K562 (cell line): ENCODE results near the gene FUCA1. TPM values are rescaled to one million over a fixed set of nuclear protein-coding genes. Genes with fewer than 3 reads are reported as not detected.

Experiments used
- ATAC-seq: fragments of 200-7000 bp; cut with Tn5 transposase; 3 replicates; pipeline ENCODE4 v1.9.1; 2020; ENCODE audit warnings: moderate library complexity
- BruUV-seq: library from RNA; stranded (reverse); fragments of 400-500 nt; replicated peaks from 2 replicates; lab custom pipeline; 2021; lab: Mats Ljungman, UMichigan
- CTCF ChIA-PET: fragments of 300-600 bp; formaldehyde crosslinking; extraction: SDS; loops from one replicate; lab custom pipeline; 2021; ENCODE audit warnings: low intra/inter-chr PET ratio; lab: Yijun Ruan, JAX
- POLR2A ChIA-PET: fragments of 300-600, 350-650 bp; sonication (Branson Sonifier 250); formaldehyde crosslinking; extraction: SDS; loops from one replicate; lab custom pipeline; 2021; ENCODE audit warnings: antibody characterized with exemption, inconsistent platforms; lab: Yijun Ruan, JAX
- DNase-seq, 4 experiments: peaks; one replicate each; pipeline versions ENCODE4 v3.0.0 to v3.0.0-alpha.2; 2011 to 2018; ENCODE audit warnings: low spot score in 3 of 4, mixed read lengths in 3 of 4; ENCODE audit errors: extremely low read depth in 1 of 4
- FAIRE-seq: peaks from 2 replicates; lab custom pipeline; 2011; peaks lifted over from hg19 to GRCh38; lab: Jason Lieb, UNC
- H2AFZ ChIP-seq: 2 replicates; pipeline ENCODE4 v1.6.0; 2011; ENCODE audit warnings: low read depth, low read length, control low read depth, inconsistent platforms
- H3K27ac ChIP-seq: fragments of 200-600 bp; 3 replicates; pipeline ENCODE4 v1.8.0; 2011; ENCODE audit warnings: low read depth, mild to moderate bottlenecking, control low read depth, inconsistent platforms, low read length, moderate library complexity, mixed read lengths; ENCODE audit errors: extremely low read depth
- H3K27me3 ChIP-seq, 2 experiments: fragments of 300-600 bp in 1 of 2; 2 replicates in 1 of 2; 3 replicates in 1 of 2; pipeline versions ENCODE4 v1.6.0 to v1.8.0; 2011; ENCODE audit warnings: inconsistent platforms in 2 of 2, low read length in 2 of 2, mild to moderate bottlenecking in 1 of 2, mixed read lengths in 1 of 2, moderate library complexity in 1 of 2; ENCODE audit not compliant: control insufficient read depth in 2 of 2, insufficient read depth in 2 of 2
- H3K36me3 ChIP-seq: fragments of 300-600 bp; 3 replicates; pipeline ENCODE4 v1.8.0; 2011; ENCODE audit warnings: mild to moderate bottlenecking, low read length, inconsistent platforms; ENCODE audit not compliant: control insufficient read depth, insufficient read depth
- H3K4me1 ChIP-seq, 2 experiments: fragments of 200-600 bp in 1 of 2; replicated peaks in 1 of 2; 2 replicates in 1 of 2; 3 replicates in 1 of 2; pipeline versions ENCODE4 v1.5.1 to v1.8.0; 2011; ENCODE audit warnings: inconsistent platforms in 2 of 2, low read length in 2 of 2, mild to moderate bottlenecking in 1 of 2, mixed read lengths in 1 of 2, moderate library complexity in 1 of 2; ENCODE audit not compliant: control insufficient read depth in 2 of 2, insufficient read depth in 2 of 2
- H3K4me2 ChIP-seq: 2 replicates; pipeline ENCODE4 v1.6.1; 2011; ENCODE audit warnings: low read length, control low read depth, inconsistent platforms, mixed read lengths; ENCODE audit not compliant: insufficient read depth
- H3K4me3 ChIP-seq: fragments of 200-600 bp; sonication (generic), shearing (Covaris generic); 2 replicates; pipeline ENCODE4 v1.5.1; 2016; ENCODE audit warnings: control low read depth, inconsistent platforms
- H3K79me2 ChIP-seq: fragments of 200-600 bp; 3 replicates; pipeline ENCODE4 v1.8.0; 2011; ENCODE audit warnings: low read length, inconsistent platforms; ENCODE audit not compliant: control insufficient read depth, insufficient read depth
- H3K9ac ChIP-seq, 2 experiments: 2 replicates each; pipeline versions ENCODE4 v1.6.0 to v1.6.1; 2011; ENCODE audit warnings: low read depth in 2 of 2, low read length in 2 of 2, control low read depth in 1 of 2, inconsistent platforms in 1 of 2, mild to moderate bottlenecking in 1 of 2, mixed read lengths in 1 of 2; ENCODE audit not compliant: insufficient read depth in 1 of 2
- H3K9me1 ChIP-seq: one replicate; pipeline ENCODE4 v1.6.0; 2011; ENCODE audit warnings: inconsistent platforms, mild to moderate bottlenecking, low read length, moderate library complexity; ENCODE audit not compliant: control insufficient read depth, insufficient read depth
- H3K9me3 ChIP-seq: replicated peaks from 2 replicates; pipeline ENCODE4 v1.5.1; 2011; ENCODE audit warnings: low read depth, low read length, inconsistent platforms; ENCODE audit not compliant: control insufficient read depth, insufficient read depth
- H4K20me1 ChIP-seq: replicated peaks from 2 replicates; pipeline ENCODE4 v1.6.1; 2011; ENCODE audit warnings: low read length, inconsistent platforms, mixed read lengths; ENCODE audit not compliant: control insufficient read depth, insufficient read depth
- CREBBP ChIP-seq: IDR thresholded peaks from one replicate; pipeline ENCODE4 v1.6.1; 2012; ENCODE audit warnings: low read depth, mild to moderate bottlenecking, control low read depth, inconsistent platforms, low read length
- ERF ChIP-seq: fragments of 450-650 bp; formaldehyde crosslinking; IDR thresholded peaks from 2 replicates; pipeline ENCODE4 v1.4.0; 2020; ENCODE audit warnings: mild to moderate bottlenecking, mixed read lengths
- FOXA3 ChIP-seq, 2 experiments: fragments of 450-650 bp in 1 of 2; sonication (generic) in 1 of 2; formaldehyde crosslinking; IDR thresholded peaks in 1 of 2; conservative IDR thresholded peaks in 1 of 2; 2 replicates each; pipeline versions ENCODE4 v1.4.0 to v1.8.0; 2020 to 2022; ENCODE audit warnings: mild to moderate bottlenecking in 2 of 2, missing genetic modification reagents in 1 of 2
- KLF1 ChIP-seq: fragments of 450-650 bp; IDR thresholded peaks from 2 replicates; pipeline ENCODE4 v1.6.1; 2016; ENCODE audit warnings: missing genetic modification characterization, missing compliant biosample characterization
- KLF10 ChIP-seq: fragments of 250-450 bp; sonication (Bioruptor Pico); IDR thresholded peaks from 2 replicates; pipeline ENCODE4 v1.6.1; 2021; ENCODE audit warnings: matching md5 sums
- NR2C2 ChIP-seq, 2 experiments: fragments of 200-800 bp in 1 of 2; sonication (Bioruptor generic) in 1 of 2; sonication (generic) in 1 of 2; formaldehyde crosslinking in 1 of 2; IDR thresholded peaks; 2 replicates each; pipeline versions ENCODE4 v1.6.1 to v1.8.0; 2016 to 2022; ENCODE audit warnings: mild to moderate bottlenecking in 1 of 2, missing compliant biosample characterization in 1 of 2, missing genetic modification characterization in 1 of 2, missing genetic modification reagents in 1 of 2
- POU5F1 ChIP-seq: fragments of 150-350 bp; IDR thresholded peaks from 2 replicates; pipeline ENCODE4 v1.6.1; 2014; ENCODE audit warnings: borderline replicate concordance, low read length, low read depth, mild to moderate bottlenecking; ENCODE audit not compliant: partially characterized antibody
- SPI1 ChIP-seq: IDR thresholded peaks from 2 replicates; pipeline ENCODE4 v1.6.1; 2011; ENCODE audit warnings: low read depth, low read length, control low read depth, borderline replicate concordance
- TCF3 ChIP-seq: sonication (generic); formaldehyde crosslinking; IDR thresholded peaks from 2 replicates; pipeline ENCODE4 v1.4.0; 2020; ENCODE audit warnings: mild to moderate bottlenecking, missing genetic modification reagents
- ZNF224 ChIP-seq: sonication (generic); formaldehyde crosslinking; IDR thresholded peaks from 2 replicates; pipeline ENCODE4 v1.8.0; 2022; ENCODE audit warnings: mild to moderate bottlenecking, missing genetic modification reagents
- ZNF764 ChIP-seq: fragments of 250-450 bp; sonication (Bioruptor Pico); IDR thresholded peaks from 2 replicates; pipeline ENCODE4 v1.4.0; 2020; ENCODE audit warnings: low read depth, mild to moderate bottlenecking, moderate library complexity
- in situ Hi-C: fragments of 300-500 bp; cut with MboI; formaldehyde crosslinking; loops from 4 replicates; pipeline ENCODE4 v1.15.0; 2018; ENCODE audit warnings: inconsistent platforms, mixed read lengths
- intact Hi-C: fragments of 100-400 bp; cut with micrococcal nuclease; formaldehyde crosslinking; loops from 2 replicates; pipeline ENCODE4 v1.14.2; 2022
- polyA plus RNA-seq, 8 experiments: library from polyadenylated mRNA; depleted of rRNA in 4 of 8; stranded (reverse) in 5 of 8; unstranded in 3 of 8; fragments of >200 nt; fragmentation: Nextera tagmentation in 2 of 8; fragmentation: Illumina TruSeq in 1 of 8; extraction: Ambion mirVana in 2 of 8; extraction: Trizol in 1 of 8; gene quantifications; 2 replicates each; pipeline versions ENCODE4 v1.2.1 to v1.2.3, GENCODE V29; 2011 to 2014; ENCODE audit warnings: inconsistent platforms in 1 of 8, missing spikeins in 1 of 8
- total RNA-seq, 7 experiments: library from RNA; depleted of rRNA in 6 of 7; stranded (reverse); fragments of >200 nt in 6 of 7; fragmentation: Illumina TruSeq in 2 of 7; extraction: Trizol in 2 of 7; gene quantifications; 2 replicates each; pipeline versions ENCODE4 v1.2.1 to v1.2.3, GENCODE V29; 2011 to 2021; ENCODE audit warnings: low replicate concordance in 1 of 7
- TF ChIP-seq, protein P1 (sequence below): sonication (generic); formaldehyde crosslinking; IDR thresholded peaks from 2 replicates; pipeline ENCODE4 v1.9.0; 2022; ENCODE audit warnings: mild to moderate bottlenecking, missing genetic modification reagents
- TF ChIP-seq, protein P2 (sequence below): fragments of 250-450 bp; sonication (Bioruptor Pico); IDR thresholded peaks from 2 replicates; pipeline ENCODE4 v1.8.0; 2021; ENCODE audit warnings: moderate library complexity, mild to moderate bottlenecking, inconsistent platforms
- TF ChIP-seq, protein P3 (sequence below): sonication (generic); IDR thresholded peaks from 2 replicates; pipeline ENCODE4 v1.6.1; 2016
- TF ChIP-seq, protein P4 (sequence below): fragments of 450-650 bp; formaldehyde crosslinking; IDR thresholded peaks from 2 replicates; pipeline ENCODE4 v1.4.0; 2022; ENCODE audit warnings: mild to moderate bottlenecking, moderate library complexity
- TF ChIP-seq, protein P5 (sequence below): fragments of 450-650 bp; IDR thresholded peaks from 2 replicates; pipeline ENCODE4 v1.6.1; 2016; ENCODE audit warnings: borderline replicate concordance

FUCA1 gene
- total and polyA plus RNA-seq, 9 of the 15 experiments (the other 6 are each of a cell fraction or from before 2014, with no cell fraction given), result 7.0 to 20.5 (median 13.5) TPM

DNA sequence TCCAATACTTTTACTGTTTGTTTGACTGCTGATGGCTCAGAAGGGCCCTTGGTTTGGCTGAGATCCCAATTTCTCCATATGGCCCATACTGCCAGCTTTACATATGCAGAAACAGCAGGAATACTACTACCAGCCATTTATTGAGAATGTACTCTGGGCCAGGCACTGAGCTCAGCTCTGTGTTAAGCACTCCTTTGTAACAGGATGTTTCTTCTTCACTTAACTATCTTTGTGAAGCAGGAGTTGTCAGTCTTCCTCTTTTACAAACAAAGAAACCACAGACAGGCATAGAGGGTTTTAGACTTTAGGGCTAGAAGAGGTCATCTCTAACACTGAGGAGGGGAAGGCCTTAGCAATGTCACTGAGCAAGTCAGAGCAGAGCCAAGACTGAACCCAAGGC lies 51.2 kb downstream of the FUCA1 start:
- peaks cover 25% of the 10 kb centered on the region; the same call in 2 of the 3 replicates for H3K36me3 ChIP-seq
- ChIA-PET POLR2A (interaction anchor here (0.7 to 1.3 kb wide), 4 partner anchors 8 to 50 kb away, joined by 3 to 4 read pairs (median 4); partner anchors contain the start of gene HMGCL), CTCF (no interaction called here)
- no peaks in the 10 kb centered on the region; a peak in 1 of 5 replicates for H3K4me1 ChIP-seq
- H4K20me1 ChIP-seq, result no peaks in the 10 kb centered on the region
- TF ChIP-seq, protein P1, sequence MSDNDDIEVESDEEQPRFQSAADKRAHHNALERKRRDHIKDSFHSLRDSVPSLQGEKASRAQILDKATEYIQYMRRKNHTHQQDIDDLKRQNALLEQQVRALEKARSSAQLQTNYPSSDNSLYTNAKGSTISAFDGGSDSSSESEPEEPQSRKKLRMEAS (CRISPR knock-in tag), result no peak
- TF ChIP-seq ZNF224 (CRISPR knock-in tag) (no peak), KLF1 (tag) (no peak), CREBBP (no peak), ZNF764 (CRISPR knock-in tag) (no peak), ERF (CRISPR knock-in tag) (0 out of 2 replicates have a peak, but pooled peaks have one; percentile 17), NR2C2 (CRISPR knock-in tag; IDR thresholded peaks at IDR 0.05) (no peak), NR2C2 (tag; IDR thresholded peaks at IDR 0.05) (no peak), TCF3 (CRISPR knock-in tag) (peak; percentile 62), FOXA3 (CRISPR knock-in tag; conservative IDR thresholded peaks at IDR 0.05 in 1 of 2, IDR thresholded peaks at IDR 0.05 in 1 of 2) (peak in 1 of 2 experiments; percentile 43; a peak in 1 of 4 replicates), POU5F1 (no peak), SPI1 (peak; percentile 58), KLF10 (CRISPR knock-in tag) (no peak)
- TF ChIP-seq, protein P2, sequence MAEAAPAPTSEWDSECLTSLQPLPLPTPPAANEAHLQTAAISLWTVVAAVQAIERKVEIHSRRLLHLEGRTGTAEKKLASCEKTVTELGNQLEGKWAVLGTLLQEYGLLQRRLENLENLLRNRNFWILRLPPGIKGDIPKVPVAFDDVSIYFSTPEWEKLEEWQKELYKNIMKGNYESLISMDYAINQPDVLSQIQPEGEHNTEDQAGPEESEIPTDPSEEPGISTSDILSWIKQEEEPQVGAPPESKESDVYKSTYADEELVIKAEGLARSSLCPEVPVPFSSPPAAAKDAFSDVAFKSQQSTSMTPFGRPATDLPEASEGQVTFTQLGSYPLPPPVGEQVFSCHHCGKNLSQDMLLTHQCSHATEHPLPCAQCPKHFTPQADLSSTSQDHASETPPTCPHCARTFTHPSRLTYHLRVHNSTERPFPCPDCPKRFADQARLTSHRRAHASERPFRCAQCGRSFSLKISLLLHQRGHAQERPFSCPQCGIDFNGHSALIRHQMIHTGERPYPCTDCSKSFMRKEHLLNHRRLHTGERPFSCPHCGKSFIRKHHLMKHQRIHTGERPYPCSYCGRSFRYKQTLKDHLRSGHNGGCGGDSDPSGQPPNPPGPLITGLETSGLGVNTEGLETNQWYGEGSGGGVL (CRISPR knock-in tag), result no peak
- TF ChIP-seq, protein P3, sequence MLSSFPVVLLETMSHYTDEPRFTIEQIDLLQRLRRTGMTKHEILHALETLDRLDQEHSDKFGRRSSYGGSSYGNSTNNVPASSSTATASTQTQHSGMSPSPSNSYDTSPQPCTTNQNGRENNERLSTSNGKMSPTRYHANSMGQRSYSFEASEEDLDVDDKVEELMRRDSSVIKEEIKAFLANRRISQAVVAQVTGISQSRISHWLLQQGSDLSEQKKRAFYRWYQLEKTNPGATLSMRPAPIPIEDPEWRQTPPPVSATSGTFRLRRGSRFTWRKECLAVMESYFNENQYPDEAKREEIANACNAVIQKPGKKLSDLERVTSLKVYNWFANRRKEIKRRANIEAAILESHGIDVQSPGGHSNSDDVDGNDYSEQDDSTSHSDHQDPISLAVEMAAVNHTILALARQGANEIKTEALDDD, result no peak
- TF ChIP-seq, protein P4, sequence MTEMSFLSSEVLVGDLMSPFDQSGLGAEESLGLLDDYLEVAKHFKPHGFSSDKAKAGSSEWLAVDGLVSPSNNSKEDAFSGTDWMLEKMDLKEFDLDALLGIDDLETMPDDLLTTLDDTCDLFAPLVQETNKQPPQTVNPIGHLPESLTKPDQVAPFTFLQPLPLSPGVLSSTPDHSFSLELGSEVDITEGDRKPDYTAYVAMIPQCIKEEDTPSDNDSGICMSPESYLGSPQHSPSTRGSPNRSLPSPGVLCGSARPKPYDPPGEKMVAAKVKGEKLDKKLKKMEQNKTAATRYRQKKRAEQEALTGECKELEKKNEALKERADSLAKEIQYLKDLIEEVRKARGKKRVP (CRISPR knock-in tag), result no peak
- TF ChIP-seq, protein P5, sequence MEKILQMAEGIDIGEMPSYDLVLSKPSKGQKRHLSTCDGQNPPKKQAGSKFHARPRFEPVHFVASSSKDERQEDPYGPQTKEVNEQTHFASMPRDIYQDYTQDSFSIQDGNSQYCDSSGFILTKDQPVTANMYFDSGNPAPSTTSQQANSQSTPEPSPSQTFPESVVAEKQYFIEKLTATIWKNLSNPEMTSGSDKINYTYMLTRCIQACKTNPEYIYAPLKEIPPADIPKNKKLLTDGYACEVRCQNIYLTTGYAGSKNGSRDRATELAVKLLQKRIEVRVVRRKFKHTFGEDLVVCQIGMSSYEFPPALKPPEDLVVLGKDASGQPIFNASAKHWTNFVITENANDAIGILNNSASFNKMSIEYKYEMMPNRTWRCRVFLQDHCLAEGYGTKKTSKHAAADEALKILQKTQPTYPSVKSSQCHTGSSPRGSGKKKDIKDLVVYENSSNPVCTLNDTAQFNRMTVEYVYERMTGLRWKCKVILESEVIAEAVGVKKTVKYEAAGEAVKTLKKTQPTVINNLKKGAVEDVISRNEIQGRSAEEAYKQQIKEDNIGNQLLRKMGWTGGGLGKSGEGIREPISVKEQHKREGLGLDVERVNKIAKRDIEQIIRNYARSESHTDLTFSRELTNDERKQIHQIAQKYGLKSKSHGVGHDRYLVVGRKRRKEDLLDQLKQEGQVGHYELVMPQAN, result no peak
- no peak overlapping the region for H3K27ac ChIP-seq
- no peak overlapping the region for H2AFZ ChIP-seq
- DNase-seq, result no peak
- BruUV-seq, result no TSS peak
- H3K27me3 ChIP-seq, result no peaks in the 10 kb centered on the region
- H3K79me2 ChIP-seq, result no peaks in the 10 kb centered on the region
- in situ Hi-C loops, result no loop called here
- H3K9me1 ChIP-seq, result no peaks in the 10 kb centered on the region
- ATAC-seq, result peak; percentile 34
- no peak overlapping the region for H3K9ac ChIP-seq
- no peak for FAIRE-seq
- H3K9me3 ChIP-seq, result no peaks in the 10 kb centered on the region
- no peak overlapping the region for H3K4me3 ChIP-seq
- H3K4me2 ChIP-seq, result no peak overlapping the region
- intact Hi-C loops, result no loop called here
